Smooth muscle cell (in vitro differentiated cells): Measurements from ENCODE around the gene KDM1A. TPM values are rescaled to one million over a fixed set of nuclear protein-coding genes. Genes with fewer than 3 reads are reported as not detected.

ENCODE experiments used
- DNase-seq: peaks from one replicate; lab custom pipeline; 2025; ENCODE audit not compliant: unreplicated experiment; lab: John Stamatoyannopoulos, UW
- H2AFZ ChIP-seq: fragments of 200-600 bp; sonication (generic); 2 replicates; pipeline ENCODE4 v1.6.0; 2016; ENCODE audit warnings: antibody characterized with exemption, low read depth, mild to moderate bottlenecking
- H3F3A ChIP-seq: fragments of 200-600 bp; sonication (generic); 2 replicates; pipeline ENCODE4 v1.6.0; 2017; ENCODE audit warnings: antibody characterized with exemption, low read depth
- H3K27ac ChIP-seq: fragments of 200-600 bp; sonication (generic); 2 replicates; pipeline ENCODE4 v1.5.1; 2016; ENCODE audit warnings: low read depth, mild to moderate bottlenecking
- H3K27me3 ChIP-seq: fragments of 200-600 bp; sonication (generic); 2 replicates; pipeline ENCODE4 v1.6.1; 2016; ENCODE audit warnings: low read depth, mild to moderate bottlenecking
- H3K36me3 ChIP-seq: fragments of 200-600 bp; sonication (generic); 2 replicates; pipeline ENCODE4 v1.5.1; 2016; ENCODE audit warnings: low read depth
- H3K4me1 ChIP-seq: fragments of 200-600 bp; sonication (generic); 2 replicates; pipeline ENCODE4 v1.5.1; 2016; ENCODE audit warnings: low read depth
- H3K4me2 ChIP-seq: fragments of 200-600 bp; sonication (generic); 2 replicates; pipeline ENCODE4 v1.6.0; 2016; ENCODE audit warnings: mild to moderate bottlenecking
- H3K4me3 ChIP-seq: fragments of 200-600 bp; sonication (generic); 2 replicates; pipeline ENCODE4 v1.5.1; 2016; ENCODE audit warnings: mild to moderate bottlenecking
- H3K79me2 ChIP-seq: fragments of 200-600 bp; sonication (generic); 2 replicates; pipeline ENCODE4 v1.6.0; 2016; ENCODE audit warnings: low read depth, mild to moderate bottlenecking
- H3K9ac ChIP-seq: fragments of 200-600 bp; sonication (generic); 2 replicates; pipeline ENCODE4 v1.6.0; 2016; ENCODE audit warnings: low read depth
- H3K9me3 ChIP-seq: fragments of 200-600 bp; sonication (generic); replicated peaks from 2 replicates; pipeline ENCODE4 v1.5.1; 2016; ENCODE audit warnings: low read depth
- H4K20me1 ChIP-seq: fragments of 200-600 bp; sonication (generic); 2 replicates; pipeline ENCODE4 v1.6.0; 2016; ENCODE audit warnings: low read depth
- WGBS: methylation state at CpG from one replicate; pipeline ENCODE4 v1.1.7; 2016; ENCODE audit warnings: low lambda C conversion rate; 5-methylcytosine and 5-hydroxymethylcytosine counted together
- polyA plus RNA-seq: library from polyadenylated mRNA; unstranded; fragments of >200 nt; fragmentation: Nextera tagmentation; extraction: Ambion mirVana; gene quantifications from 2 replicates; pipeline ENCODE4 v1.2.1, GENCODE V29; 2016
- total RNA-seq: library from RNA; depleted of rRNA; stranded (reverse); fragments of >200 nt; gene quantifications from 2 replicates; pipeline ENCODE4 v1.2.3, GENCODE V29; 2014
- TF ChIP-seq, protein P1 (sequence below): fragments of 200-600 bp; sonication (generic); IDR thresholded peaks from 2 replicates; pipeline ENCODE4 v1.5.1; 2017; ENCODE audit warnings: borderline replicate concordance, mild to moderate bottlenecking, antibody characterized with exemption; ENCODE audit not compliant: insufficient read depth, poor library complexity, severe bottlenecking

Gene KDM1A
- total and polyA plus RNA-seq, 2 experiments from 2014 or later, result 93.0 to 103 TPM

GRCh38 chr1:23118407-23118806 lies 99.1 kb downstream of the KDM1A start:
- Histone ChIP-seq H3K9ac (no peak overlapping the region), H3K4me3 (no peak overlapping the region), H3F3A (no peaks in the 10 kb centered on the region), H3K27me3 (no peaks in the 10 kb centered on the region), H3K79me2 (peaks cover 99% of the 10 kb centered on the region), H2AFZ (no peak overlapping the region), H3K4me1 (peaks cover 29% of the 10 kb centered on the region), H3K4me2 (no peak overlapping the region), H4K20me1 (peaks cover 100% of the 10 kb centered on the region), H3K27ac (no peak overlapping the region), H3K9me3 (no peaks in the 10 kb centered on the region), H3K36me3 (no peaks in the 10 kb centered on the region)
- TF ChIP-seq, protein P1, sequence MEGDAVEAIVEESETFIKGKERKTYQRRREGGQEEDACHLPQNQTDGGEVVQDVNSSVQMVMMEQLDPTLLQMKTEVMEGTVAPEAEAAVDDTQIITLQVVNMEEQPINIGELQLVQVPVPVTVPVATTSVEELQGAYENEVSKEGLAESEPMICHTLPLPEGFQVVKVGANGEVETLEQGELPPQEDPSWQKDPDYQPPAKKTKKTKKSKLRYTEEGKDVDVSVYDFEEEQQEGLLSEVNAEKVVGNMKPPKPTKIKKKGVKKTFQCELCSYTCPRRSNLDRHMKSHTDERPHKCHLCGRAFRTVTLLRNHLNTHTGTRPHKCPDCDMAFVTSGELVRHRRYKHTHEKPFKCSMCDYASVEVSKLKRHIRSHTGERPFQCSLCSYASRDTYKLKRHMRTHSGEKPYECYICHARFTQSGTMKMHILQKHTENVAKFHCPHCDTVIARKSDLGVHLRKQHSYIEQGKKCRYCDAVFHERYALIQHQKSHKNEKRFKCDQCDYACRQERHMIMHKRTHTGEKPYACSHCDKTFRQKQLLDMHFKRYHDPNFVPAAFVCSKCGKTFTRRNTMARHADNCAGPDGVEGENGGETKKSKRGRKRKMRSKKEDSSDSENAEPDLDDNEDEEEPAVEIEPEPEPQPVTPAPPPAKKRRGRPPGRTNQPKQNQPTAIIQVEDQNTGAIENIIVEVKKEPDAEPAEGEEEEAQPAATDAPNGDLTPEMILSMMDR, result no peak
- no peak for DNase-seq

GRCh38 chr1:23118957-23119792 lies 99.9 kb downstream of the KDM1A start:
- no peaks in the 10 kb centered on the region for H3K36me3 ChIP-seq
- peaks cover 99% of the 10 kb centered on the region for H3K79me2 ChIP-seq
- H3F3A ChIP-seq, result no peaks in the 10 kb centered on the region
- H3K4me3 ChIP-seq, result no peak overlapping the region
- H3K27me3 ChIP-seq, result no peaks in the 10 kb centered on the region
- DNase-seq, result no peak
- no peak overlapping the region for H2AFZ ChIP-seq
- TF ChIP-seq, protein P1, result no peak
- H3K27ac ChIP-seq, result peak overlapping the region; percentile 73
- peak overlapping the region; percentile 75 for H3K4me2 ChIP-seq
- H3K4me1 ChIP-seq, result peaks cover 23% of the 10 kb centered on the region
- H3K9ac ChIP-seq, result peak overlapping the region; percentile 29
- peaks cover 100% of the 10 kb centered on the region for H4K20me1 ChIP-seq
- WGBS, result 88% methylated on average over 8 of the region's 8 CpGs
- H3K9me3 ChIP-seq, result no peaks in the 10 kb centered on the region

GRCh38 chr1:23120383-23120782 lies 101.1 kb downstream of the KDM1A start:
- WGBS, result 96% methylated on average over 3 of the region's 3 CpGs
- H3K4me3 ChIP-seq, result no peak overlapping the region
- H3K36me3 ChIP-seq, result no peaks in the 10 kb centered on the region
- peak overlapping the region; percentile 31 for H3K27ac ChIP-seq
- H3K79me2 ChIP-seq, result peaks cover 98% of the 10 kb centered on the region
- H2AFZ ChIP-seq, result no peak overlapping the region
- DNase-seq, result no peak
- H3K4me2 ChIP-seq, result peak overlapping the region; percentile 75
- H3K9ac ChIP-seq, result no peak overlapping the region
- no peaks in the 10 kb centered on the region for H3K27me3 ChIP-seq
- peaks cover 100% of the 10 kb centered on the region for H4K20me1 ChIP-seq
- H3F3A ChIP-seq, result no peaks in the 10 kb centered on the region
- H3K4me1 ChIP-seq, result peaks cover 12% of the 10 kb centered on the region
- TF ChIP-seq, protein P1, result no peak
- no peaks in the 10 kb centered on the region for H3K9me3 ChIP-seq
